HG02588 (cell line): Measurements from ENCODE around the gene ERI2.
A peak's percentile ranks its signal among the peaks of the same experiment; 100 is the strongest.
"Not testable (repeated sequence)": the region's sequence is repeated elsewhere in the genome, so short reads cannot be mapped to it uniquely, and the experiment has no call there.

Source experiments
- ATAC-seq: cut with Tn5 transposase; IDR thresholded peaks from one replicate; pipeline ENCODE4 v1.9.1; 2021; ENCODE audit warnings: mild to moderate bottlenecking, moderate library complexity; ENCODE audit not compliant: unreplicated experiment

ERI2 gene

DNA sequence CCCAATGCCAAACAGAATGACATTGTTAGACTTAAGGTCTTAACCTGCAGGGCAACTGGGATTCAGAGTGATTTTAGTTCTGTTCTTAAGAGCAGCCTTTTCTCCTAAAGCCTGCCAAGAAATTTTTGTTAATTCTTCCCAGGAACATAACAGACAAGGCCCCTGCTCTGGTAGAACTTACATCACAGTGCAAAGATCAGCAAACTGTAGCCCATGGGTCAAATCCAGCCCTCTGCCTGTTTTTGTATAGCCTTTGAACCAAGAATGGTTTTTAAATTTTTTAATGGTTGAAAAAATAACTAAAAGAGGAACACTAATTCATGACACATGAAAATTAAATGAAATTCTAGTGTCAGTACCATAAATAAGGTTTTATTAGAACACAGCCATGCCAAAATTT lies 38.7 kb downstream of the ERI2 start:
- no peak for ATAC-seq

DNA sequence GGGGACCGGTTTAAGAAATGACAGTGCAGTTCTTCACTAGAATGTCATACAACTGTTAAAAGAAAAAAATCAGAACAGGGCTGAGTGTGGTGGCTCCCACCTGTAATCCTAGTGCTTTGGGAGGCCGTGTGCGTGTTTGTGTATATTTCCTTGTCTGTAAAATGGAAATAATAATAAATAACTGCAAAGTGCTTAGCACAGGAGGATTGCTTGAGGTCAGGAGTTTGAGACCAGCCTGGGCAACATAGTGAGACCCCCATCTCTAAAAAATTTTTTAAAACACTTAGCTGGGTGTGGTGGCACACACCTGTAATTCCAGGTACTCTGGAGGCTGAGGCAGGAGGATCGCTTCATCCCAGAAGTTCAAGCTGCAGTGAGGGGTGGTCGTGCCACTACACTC lies 40.0 kb downstream of the ERI2 start:
- no peak for ATAC-seq

DNA sequence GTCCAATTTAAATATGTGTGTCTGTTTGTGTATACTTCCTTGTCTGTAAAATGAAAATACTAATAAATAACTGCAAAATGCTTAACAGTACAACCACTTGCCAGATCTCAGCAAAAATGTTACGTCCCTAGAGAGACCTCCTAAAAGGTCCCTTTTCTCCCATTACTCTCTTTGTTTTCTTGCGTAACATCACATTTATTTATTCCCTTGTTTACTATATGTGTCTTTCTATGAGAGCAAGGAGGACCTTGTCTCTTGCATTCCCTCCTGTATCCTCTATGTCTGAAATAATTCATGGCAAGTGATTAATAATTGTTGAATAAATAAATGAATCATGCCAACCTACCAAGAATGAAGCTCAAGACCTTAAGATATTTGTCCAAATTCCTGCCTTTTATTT lies 40.5 kb downstream of the ERI2 start:
- ATAC-seq = no peak

DNA sequence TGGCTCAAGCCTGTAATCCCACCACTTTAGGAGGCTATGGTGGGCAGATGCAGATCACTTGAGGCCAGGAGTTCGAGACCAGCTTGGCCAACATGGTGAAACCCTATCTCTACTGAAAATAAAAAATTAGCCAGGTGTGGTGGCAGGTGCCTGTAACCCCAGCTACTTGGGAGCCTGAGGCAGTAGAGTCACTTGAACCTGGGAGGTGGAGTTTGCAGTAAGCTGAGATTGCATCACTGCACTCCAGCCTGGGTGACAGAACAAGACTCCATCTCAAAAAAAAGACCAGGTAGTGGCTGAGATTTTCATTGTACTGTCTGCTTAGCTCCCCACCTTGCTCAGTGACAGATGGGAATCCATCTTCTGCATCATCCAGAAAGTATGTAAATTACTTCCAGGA lies 41.8 kb downstream of the ERI2 start:
- ATAC-seq = not testable (repeated sequence)

DNA sequence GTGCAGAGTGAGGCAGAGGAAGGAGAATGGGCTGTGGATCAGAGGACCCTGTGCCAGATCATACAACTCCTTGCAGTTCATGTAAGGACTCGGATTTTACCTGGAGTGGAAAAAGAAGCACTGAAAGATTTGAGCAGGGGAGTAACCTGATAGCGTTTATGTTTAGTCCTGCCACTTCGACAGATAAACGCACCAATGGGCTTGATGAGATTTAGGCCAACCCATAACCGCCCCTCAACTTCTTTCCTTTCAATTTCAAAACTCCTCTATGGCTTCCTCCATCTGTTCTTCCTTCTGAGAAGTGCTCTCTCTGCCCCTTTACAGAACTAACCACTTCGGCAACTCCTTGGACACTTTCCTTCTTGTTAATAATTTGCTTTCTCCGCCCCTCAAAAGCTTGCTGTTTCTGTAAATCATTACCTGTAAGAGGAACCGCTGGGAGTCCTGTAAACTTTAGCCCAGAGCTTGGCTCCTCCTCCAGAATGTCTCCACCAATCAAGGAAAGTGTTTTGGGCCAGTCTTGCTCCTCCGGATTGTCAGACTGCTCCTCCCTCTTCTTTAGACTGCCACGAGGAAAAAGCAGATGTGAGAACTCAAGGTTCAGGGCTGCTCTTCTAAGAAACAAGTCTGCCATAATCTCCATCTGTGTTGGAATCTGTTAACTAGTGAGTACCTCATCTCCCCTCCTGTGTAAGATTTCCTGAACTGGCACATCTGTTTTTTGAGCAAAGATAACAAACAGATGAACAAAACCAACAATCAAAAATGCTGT lies 42.6 kb downstream of the ERI2 start, which contains the start of gene ACSM3:
Gene ACSM3, plus strand, starts transcription at position 554 of the 772 bp plus-strand sequence. CDS start 6,021 bp downstream, outside the sequence.
- peak; percentile 97 for ATAC-seq

DNA sequence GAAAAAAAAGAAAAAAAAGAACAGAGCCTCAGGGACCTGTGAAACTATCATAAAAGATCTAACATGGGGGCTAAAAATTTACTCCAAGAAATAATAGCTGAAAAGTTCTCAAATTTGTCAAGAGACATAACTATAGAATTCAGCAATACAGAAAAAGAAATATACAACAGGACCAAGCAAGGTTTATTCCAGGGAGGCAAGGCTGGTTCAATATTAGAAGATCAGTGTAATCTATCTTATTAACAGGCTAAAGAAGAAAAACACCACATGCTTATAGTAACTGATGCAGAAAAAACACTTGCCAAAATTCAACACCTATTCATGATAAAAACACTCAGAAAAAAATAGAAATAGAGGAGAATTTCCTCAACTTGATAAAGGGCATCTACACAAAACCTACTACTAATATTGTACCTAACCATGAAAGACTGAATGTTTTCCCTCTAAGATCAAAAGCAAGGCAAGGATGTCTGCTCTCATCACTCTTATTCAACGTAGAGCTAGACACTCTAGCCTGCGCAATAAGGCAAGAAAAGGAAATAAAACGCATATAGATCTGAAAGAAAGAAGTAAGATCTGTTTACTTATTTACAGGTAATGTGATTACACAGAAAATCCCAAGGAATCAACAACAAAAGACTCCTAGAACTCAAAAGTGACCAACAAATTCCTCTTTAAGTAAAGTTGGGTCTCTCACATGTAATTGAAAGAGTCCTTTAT lies 43.7 kb downstream of the ERI2 start:
- no peak for ATAC-seq

DNA sequence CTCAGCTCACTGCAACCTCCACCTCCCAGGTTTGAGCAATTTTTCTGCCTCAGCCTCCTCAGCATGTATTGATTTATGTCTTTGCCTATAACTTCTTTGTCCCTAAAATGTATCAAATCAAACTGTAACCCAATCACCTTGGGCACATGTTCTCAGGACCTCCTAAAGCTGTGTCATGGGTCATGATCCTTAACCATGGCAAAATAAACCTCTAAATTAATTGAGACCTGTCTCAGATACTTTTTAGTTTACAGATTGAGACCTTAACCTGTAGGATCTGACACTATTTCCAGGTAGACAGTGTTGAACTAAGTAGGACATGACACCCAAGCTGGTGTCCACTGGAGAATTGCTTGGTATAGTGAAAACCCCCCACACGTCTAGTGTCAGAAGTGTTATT lies 45.1 kb downstream of the ERI2 start:
- no peak for ATAC-seq

DNA sequence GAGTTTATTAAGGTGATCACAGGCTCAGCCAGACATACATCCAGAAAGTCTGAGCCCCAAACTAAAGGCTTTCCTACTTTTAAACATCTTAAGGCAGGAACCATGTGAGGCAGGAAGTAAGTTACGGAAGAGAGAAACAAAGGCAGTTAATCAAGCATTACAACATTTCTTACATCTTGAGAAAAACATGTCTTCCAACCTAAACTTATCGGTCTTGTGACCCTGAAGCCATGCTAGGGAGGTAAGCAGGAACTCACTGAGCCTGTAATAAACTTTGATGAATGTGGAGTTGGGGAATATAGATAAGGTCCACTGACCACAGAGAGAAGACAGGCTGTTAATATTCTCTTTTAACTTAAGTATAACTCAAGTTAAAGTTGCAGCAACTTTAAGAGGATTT lies 45.9 kb downstream of the ERI2 start:
- no peak for ATAC-seq

DNA sequence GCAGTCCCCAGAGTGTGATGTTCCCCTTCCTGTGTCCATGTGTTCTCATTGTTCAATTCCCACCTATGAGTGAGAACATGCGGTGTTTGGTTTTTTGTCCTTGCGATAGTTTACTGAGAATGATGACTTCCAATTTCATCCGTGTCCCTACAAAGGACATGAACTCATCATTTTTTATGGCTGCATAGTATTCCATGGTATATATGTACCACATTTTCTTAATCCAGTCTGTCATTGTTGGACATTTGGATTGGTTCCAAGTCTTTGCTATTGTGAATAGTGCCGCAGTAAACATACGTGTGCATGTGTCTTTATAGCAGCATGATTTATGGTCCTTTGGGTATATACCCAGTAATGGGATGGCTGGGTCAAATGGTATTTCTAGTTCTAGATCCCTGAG lies 50.5 kb downstream of the ERI2 start:
- ATAC-seq = not testable (repeated sequence)

DNA sequence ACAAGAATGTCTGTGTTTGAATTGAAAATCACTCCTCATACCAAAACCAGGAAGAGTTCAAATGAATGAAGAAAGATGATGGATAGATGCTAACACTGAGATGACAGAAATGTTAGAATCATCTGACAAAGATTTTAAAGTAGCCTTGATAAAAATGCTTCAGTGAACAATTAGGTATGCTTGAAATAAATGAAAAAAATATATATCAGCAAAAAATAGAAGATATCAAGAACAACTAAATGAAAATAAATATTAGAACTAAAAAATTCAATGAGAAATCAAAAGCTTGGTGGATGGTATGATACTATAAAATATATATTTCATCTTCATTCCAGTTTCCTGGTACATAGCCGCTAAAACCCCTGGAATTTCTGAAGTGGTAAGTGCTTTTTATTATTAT lies 51.0 kb downstream of the ERI2 start:
- ATAC-seq = no peak

DNA sequence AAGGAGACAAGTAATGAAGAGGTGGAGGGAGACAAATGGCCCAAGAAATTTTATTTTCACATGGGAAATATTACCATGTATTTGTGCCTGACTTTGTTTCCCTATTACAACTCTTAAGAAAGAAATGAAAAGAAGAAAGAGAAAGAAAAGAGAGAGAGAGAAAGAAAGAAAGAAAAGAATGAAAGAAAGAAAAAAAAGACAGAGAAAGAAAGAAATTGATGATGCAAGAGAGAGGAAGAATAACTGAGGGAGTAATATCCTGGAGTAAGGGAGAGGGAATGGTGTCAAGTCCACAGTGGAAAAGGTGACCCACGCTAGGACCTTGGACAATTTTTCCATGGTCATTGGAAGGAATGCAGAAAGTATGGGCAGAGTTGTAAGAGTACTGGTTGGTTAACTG lies 52.5 kb downstream of the ERI2 start:
- ATAC-seq = no peak

DNA sequence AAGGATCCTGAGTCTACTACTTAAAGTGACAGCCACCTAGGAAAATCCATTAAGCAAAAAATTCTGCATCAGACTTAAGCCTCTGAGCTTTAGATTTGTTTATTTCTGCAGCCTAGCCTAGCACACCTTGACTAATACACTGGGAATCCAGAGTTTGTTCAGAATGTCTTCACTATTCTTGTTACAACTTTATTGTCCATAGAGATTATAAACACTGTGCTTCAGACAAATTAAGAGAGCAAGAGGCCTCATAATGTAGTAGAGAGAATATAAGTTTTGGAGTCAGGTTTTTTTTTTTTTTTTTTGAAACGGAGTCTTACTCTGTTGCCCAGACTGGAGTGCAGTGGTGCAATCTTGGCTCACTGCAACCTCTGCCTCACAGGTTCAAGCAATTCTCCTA lies 55.7 kb downstream of the ERI2 start:
- no peak for ATAC-seq

DNA sequence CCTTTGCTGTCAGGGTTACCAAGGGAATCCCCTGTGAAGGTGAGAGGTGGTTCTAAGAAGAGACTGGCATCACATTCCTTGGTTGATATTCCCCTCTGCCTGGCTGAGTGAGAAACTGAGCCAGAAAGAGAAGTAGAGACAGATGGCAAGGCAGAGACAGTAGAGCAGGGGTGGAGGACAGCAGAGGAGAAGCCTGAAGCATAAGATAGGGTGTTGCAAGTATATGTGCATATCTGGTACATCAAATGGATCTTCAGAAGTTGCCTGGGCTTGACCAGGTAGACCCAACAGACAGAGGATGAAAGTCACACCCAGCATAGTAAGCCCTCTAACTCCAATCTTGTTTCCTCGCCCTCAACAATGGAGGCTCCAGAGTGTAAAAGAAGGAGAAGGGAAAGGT lies 56.8 kb downstream of the ERI2 start:
- ATAC-seq = no peak

DNA sequence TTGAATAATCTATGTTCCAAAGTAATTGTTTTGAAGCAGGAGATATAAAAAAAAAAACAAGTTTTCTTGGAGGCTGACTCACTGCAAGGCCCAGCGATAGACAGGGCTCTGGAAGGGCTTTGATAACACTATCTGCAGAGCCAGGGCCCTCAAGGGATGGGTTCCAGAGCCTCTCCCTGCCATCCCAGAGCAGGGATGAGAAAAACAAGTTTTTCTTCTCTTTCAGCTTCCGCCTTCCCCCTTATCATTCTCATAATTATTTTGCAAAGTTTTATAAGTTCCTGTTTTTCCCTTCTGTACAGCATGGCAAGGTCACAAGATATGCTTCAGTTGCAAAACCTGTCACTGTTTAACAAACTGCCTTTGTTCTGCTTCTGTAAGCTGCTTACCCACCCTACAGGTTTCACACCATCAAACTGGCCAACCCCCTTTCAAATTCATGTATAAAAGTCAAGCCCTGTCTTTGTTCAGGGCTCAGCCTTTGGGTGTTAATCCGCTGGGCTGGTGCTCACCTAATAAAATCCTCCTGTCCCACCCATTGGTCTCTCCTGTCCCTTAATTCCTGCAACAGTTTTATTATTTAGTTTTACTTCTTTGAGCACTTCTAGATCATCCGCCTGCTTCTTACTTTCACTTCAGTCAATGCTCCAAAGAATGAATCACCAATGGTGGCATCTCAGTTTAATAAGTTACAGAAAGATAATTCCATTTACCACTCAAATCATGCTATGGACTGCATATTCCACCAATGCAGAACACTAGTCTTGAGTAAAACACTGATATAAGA lies 59.0 kb downstream of the ERI2 start:
- ATAC-seq = no peak

DNA sequence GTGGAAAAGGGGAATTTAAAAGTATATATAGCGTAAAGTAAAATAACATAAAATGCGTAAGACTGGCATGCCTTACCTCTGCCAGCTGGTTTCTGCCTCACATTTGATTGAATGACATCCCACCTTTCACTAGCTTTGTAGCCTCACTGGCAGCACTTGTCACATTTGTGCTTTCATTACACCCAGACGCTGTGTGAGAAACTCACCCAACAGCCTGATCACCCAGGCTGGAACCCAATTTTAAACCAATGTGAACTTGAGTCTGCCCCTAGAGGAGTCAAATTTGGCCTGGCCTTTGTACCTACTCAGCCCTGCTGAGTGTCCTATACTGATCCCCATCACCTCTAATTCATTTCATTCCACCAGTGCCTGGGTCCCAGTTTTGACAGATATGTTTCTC lies 59.8 kb downstream of the ERI2 start:
- ATAC-seq = no peak
